Calu3 (cell line): Measurements from ENCODE around the gene BTG1. TPM values are rescaled to one million over a fixed set of nuclear protein-coding genes. Genes with fewer than 3 reads are reported as not detected.

ENCODE experiments used
- BruUV-seq: library from RNA; stranded (reverse); fragments of 400-500 nt; replicated peaks from 2 replicates; lab custom pipeline; 2021; lab: Mats Ljungman, UMichigan
- CTCF ChIA-PET: fragments of 300-600 bp; sonication (Branson Sonifier 250); formaldehyde crosslinking; loops from one replicate; lab custom pipeline; 2022; ENCODE audit warnings: antibody characterized with exemption; lab: Charles Lee
- DNase-seq: peaks from one replicate; pipeline ENCODE4 v3.0.0; 2022
- H3K27ac Mint-ChIP-seq: one replicate; pipeline ENCODE4 v1.8.0; 2022; ENCODE audit warnings: mixed read lengths; ENCODE audit not compliant: unreplicated experiment
- H3K27me3 Mint-ChIP-seq: one replicate; pipeline ENCODE4 v1.8.0; 2022; ENCODE audit warnings: mixed read lengths; ENCODE audit not compliant: unreplicated experiment
- H3K36me3 Mint-ChIP-seq: one replicate; pipeline ENCODE4 v1.8.0; 2022; ENCODE audit warnings: mild to moderate bottlenecking, moderate library complexity, mixed read lengths; ENCODE audit not compliant: insufficient read depth, unreplicated experiment
- H3K4me1 Mint-ChIP-seq: one replicate; pipeline ENCODE4 v1.8.0; 2022; ENCODE audit warnings: mild to moderate bottlenecking, low read depth, mixed read lengths; ENCODE audit not compliant: unreplicated experiment
- H3K4me3 Mint-ChIP-seq: one replicate; pipeline ENCODE4 v1.8.0; 2022; ENCODE audit warnings: mild to moderate bottlenecking, low read depth, moderate library complexity, mixed read lengths; ENCODE audit not compliant: unreplicated experiment
- H3K9me3 Mint-ChIP-seq: one replicate; pipeline ENCODE4 v1.8.0; 2022; ENCODE audit warnings: low read depth, mixed read lengths; ENCODE audit not compliant: unreplicated experiment
- intact Hi-C: fragments of 100-400 bp; cut with micrococcal nuclease; formaldehyde crosslinking; loops from one replicate; pipeline ENCODE4 v1.10.0; 2022; ENCODE audit not compliant: unreplicated experiment
- total RNA-seq: library from RNA; stranded (reverse); gene quantifications from 2 replicates; pipeline ENCODE4 v1.2.3, GENCODE V29; 2022
- TF ChIP-seq, protein P1 (sequence below): fragments of 200-600 bp; IDR thresholded peaks from one replicate; pipeline ENCODE4 v1.8.0; 2022; ENCODE audit warnings: antibody characterized with exemption; ENCODE audit not compliant: unreplicated experiment

The BTG1 gene
- total RNA-seq, 1 experiment from 2014 or later, result 131 TPM

DNA sequence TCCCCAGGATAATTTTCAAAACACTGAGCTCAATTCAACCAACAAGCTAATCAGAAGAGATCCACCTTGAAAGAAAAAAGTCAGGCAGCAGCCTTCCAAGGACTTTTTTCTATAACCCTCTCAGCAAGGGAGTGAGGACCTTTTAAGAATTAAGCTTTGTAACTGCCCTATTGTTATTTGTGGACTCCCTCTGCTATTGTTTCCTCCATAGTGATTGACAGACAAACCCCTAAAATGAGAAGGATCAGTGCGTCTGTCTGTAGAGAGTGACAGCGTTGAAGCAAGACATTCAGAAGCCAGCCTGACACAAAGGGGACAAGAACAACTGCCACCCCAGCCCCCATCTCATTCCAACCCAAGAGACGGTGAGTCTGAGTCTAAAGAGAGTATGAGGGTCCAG lies 30.3 kb upstream of the BTG1 start:
- no peak for DNase-seq
- intact Hi-C loops, result no loop called here
- H3K27ac Mint-ChIP-seq, result no peak overlapping the region
- CTCF ChIA-PET, result interaction anchor here (0.6 kb wide), 1 partner anchor 392 kb away, joined by 3 read pairs; no protein-coding TSS in a partner anchor
- TF ChIP-seq, protein P1, sequence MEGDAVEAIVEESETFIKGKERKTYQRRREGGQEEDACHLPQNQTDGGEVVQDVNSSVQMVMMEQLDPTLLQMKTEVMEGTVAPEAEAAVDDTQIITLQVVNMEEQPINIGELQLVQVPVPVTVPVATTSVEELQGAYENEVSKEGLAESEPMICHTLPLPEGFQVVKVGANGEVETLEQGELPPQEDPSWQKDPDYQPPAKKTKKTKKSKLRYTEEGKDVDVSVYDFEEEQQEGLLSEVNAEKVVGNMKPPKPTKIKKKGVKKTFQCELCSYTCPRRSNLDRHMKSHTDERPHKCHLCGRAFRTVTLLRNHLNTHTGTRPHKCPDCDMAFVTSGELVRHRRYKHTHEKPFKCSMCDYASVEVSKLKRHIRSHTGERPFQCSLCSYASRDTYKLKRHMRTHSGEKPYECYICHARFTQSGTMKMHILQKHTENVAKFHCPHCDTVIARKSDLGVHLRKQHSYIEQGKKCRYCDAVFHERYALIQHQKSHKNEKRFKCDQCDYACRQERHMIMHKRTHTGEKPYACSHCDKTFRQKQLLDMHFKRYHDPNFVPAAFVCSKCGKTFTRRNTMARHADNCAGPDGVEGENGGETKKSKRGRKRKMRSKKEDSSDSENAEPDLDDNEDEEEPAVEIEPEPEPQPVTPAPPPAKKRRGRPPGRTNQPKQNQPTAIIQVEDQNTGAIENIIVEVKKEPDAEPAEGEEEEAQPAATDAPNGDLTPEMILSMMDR, result no peak
- no TSS peak for BruUV-seq
- peaks cover 2% of the 10 kb centered on the region for H3K9me3 Mint-ChIP-seq
- no peaks in the 10 kb centered on the region for H3K27me3 Mint-ChIP-seq
- H3K4me3 Mint-ChIP-seq, result no peak overlapping the region
- no peaks in the 10 kb centered on the region for H3K36me3 Mint-ChIP-seq
- H3K4me1 Mint-ChIP-seq, result no peaks in the 10 kb centered on the region

DNA sequence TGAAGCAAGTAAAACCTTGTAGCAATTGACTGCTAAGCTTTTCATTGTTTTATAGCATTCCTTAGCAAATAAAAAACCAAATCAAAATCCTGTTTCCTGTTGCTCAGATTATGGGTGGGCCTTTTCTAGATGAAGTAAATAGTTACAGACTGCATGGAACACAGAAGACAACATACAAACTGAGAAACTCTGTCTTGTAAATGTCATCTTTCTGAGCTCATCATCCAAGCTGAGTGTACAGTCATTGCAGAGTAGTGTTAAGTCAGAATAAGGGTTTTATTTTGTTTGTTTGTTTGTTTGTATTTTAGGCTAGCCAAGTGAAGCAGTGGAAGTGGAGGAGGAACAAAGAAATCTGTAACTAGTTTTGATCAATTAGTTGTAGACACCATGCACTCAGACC lies 24.4 kb upstream of the BTG1 start:
- H3K4me1 Mint-ChIP-seq, result no peaks in the 10 kb centered on the region
- intact Hi-C loops, result no loop called here
- CTCF ChIA-PET, result interaction anchor here (0.6 kb wide), 1 partner anchor 30 kb away, joined by 3 read pairs; no protein-coding TSS in a partner anchor
- H3K9me3 Mint-ChIP-seq, result no peaks in the 10 kb centered on the region
- DNase-seq, result no peak
- TF ChIP-seq, protein P1, result no peak
- no peak overlapping the region for H3K4me3 Mint-ChIP-seq
- H3K36me3 Mint-ChIP-seq, result no peaks in the 10 kb centered on the region
- H3K27me3 Mint-ChIP-seq, result no peaks in the 10 kb centered on the region
- no TSS peak for BruUV-seq
- H3K27ac Mint-ChIP-seq, result no peak overlapping the region

DNA sequence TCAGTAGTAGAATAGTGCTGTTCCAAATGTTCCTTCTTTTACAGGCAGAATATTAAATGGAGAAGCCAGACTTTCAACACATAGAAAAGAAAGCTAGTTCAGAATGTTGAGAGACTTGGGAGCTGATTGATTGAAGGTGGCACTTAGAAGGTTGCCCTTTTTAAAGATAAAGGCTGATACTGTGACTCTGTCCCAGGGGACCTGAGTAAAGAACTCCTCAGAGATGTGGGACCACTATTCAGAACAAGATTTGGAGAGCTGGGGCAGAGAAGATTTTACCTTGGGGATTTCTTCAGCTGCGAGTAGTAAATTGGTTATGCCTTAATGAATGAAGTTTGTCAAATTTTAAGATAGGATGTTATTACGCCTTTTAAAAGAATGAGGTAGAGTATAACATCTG lies 21.4 kb upstream of the BTG1 start:
- CTCF ChIA-PET, result no interaction called here
- BruUV-seq, result no TSS peak

DNA sequence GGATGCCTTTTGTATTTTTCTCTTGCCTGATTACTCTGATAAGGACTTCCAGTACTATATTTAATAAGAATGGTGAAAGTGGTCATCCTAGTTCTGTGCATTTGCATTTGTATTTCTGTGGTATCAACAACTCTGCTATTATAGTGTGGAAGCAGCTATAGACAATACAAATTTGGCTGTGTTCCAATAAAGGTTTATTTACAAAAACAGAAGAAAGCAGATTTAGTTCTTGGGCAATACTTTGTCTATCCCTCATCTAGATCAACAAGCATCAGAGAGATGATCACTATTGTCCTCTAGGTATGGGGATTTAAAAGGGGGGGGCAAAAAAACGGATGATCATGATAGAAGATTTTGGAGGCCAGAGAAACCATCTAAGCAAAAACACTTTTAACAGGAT lies 19.1 kb upstream of the BTG1 start:
- peaks cover 23% of the 10 kb centered on the region for H3K4me1 Mint-ChIP-seq
- intact Hi-C loops, result no loop called here
- no peaks in the 10 kb centered on the region for H3K36me3 Mint-ChIP-seq
- H3K4me3 Mint-ChIP-seq, result no peak overlapping the region
- H3K27ac Mint-ChIP-seq, result no peak overlapping the region
- TF ChIP-seq, protein P1, result no peak
- H3K9me3 Mint-ChIP-seq, result no peaks in the 10 kb centered on the region
- no TSS peak for BruUV-seq
- CTCF ChIA-PET, result interaction anchor here (0.7 kb wide), 2 partner anchors 198 to 1679 kb away, joined by 3 to 4 read pairs; no protein-coding TSS in a partner anchor
- DNase-seq, result no peak
- no peaks in the 10 kb centered on the region for H3K27me3 Mint-ChIP-seq

More for the DNA sequence above, 21.4 kb upstream of the BTG1 start:
- no peaks in the 10 kb centered on the region for H3K27me3 Mint-ChIP-seq
- H3K27ac Mint-ChIP-seq, result no peak overlapping the region
- intact Hi-C loops, result no loop called here
- no peak for DNase-seq
- peaks cover 3% of the 10 kb centered on the region for H3K4me1 Mint-ChIP-seq
- H3K9me3 Mint-ChIP-seq, result no peaks in the 10 kb centered on the region
- no peak overlapping the region for H3K4me3 Mint-ChIP-seq
- H3K36me3 Mint-ChIP-seq, result no peaks in the 10 kb centered on the region
- TF ChIP-seq, protein P1, result no peak
